SK-N-SH treated with all-trans-retinoic acid at 6 μM for 48 hours (cell line): ENCODE measurements around the gene TXK.

ENCODE experiments used
- ATAC-seq: fragments of 200-7000 bp; cut with Tn5 transposase; 3 replicates; pipeline ENCODE4 v1.9.1; 2020; ENCODE audit warnings: mild to moderate bottlenecking, moderate library complexity
- ARNTL ChIP-seq: fragments of 450-650 bp; formaldehyde crosslinking; IDR thresholded peaks from 2 replicates; pipeline ENCODE4 v1.5.0; 2020; ENCODE audit warnings: low read depth, mild to moderate bottlenecking, moderate library complexity, borderline replicate concordance
- BACH2 ChIP-seq: fragments of 250-450 bp; sonication (Bioruptor Pico); IDR thresholded peaks from 2 replicates; pipeline ENCODE4 v1.9.0; 2021; ENCODE audit warnings: mild to moderate bottlenecking, borderline replicate concordance
- CSRNP3 ChIP-seq: fragments of 250-450 bp; sonication (Bioruptor Pico); IDR thresholded peaks from 2 replicates; pipeline ENCODE4 v1.5.1; 2021; ENCODE audit warnings: mild to moderate bottlenecking, moderate library complexity
- ESRRG ChIP-seq: fragments of 250-450 bp; sonication (Bioruptor Pico); IDR thresholded peaks from 2 replicates; pipeline ENCODE4 v1.6.1; 2021; ENCODE audit warnings: mild to moderate bottlenecking
- GLIS3 ChIP-seq: fragments of 250-450 bp; sonication (Bioruptor Pico); IDR thresholded peaks from 2 replicates; pipeline ENCODE4 v1.5.0; 2020; ENCODE audit warnings: mild to moderate bottlenecking, moderate library complexity
- ISL1 ChIP-seq: fragments of 250-450 bp; sonication (Bioruptor Pico); IDR thresholded peaks from 2 replicates; pipeline ENCODE4 v2.1.2; 2022; ENCODE audit warnings: mild to moderate bottlenecking, moderate library complexity
- PPARA ChIP-seq: fragments of 250-450 bp; sonication (Bioruptor Pico); IDR thresholded peaks from 2 replicates; pipeline ENCODE4 v1.5.0; 2020; ENCODE audit warnings: mild to moderate bottlenecking, borderline replicate concordance
- RARB ChIP-seq: fragments of 250-450 bp; sonication (Bioruptor Pico); IDR thresholded peaks from 2 replicates; pipeline ENCODE4 v1.8.0; 2021; ENCODE audit warnings: mild to moderate bottlenecking, moderate library complexity
- SNAI2 ChIP-seq: fragments of 250-450 bp; sonication (Bioruptor Pico); IDR thresholded peaks from 2 replicates; pipeline ENCODE4 v1.5.0; 2020; ENCODE audit warnings: mild to moderate bottlenecking, moderate library complexity
- TCF4 ChIP-seq: fragments of 250-450 bp; sonication (Bioruptor Pico); IDR thresholded peaks from 2 replicates; pipeline ENCODE4 v1.8.0; 2021; ENCODE audit warnings: mild to moderate bottlenecking, moderate library complexity, borderline replicate concordance
- ZC3H10 ChIP-seq: fragments of 250-450 bp; sonication (Bioruptor Pico); IDR thresholded peaks from 2 replicates; pipeline ENCODE4 v1.5.1; 2021; ENCODE audit warnings: mild to moderate bottlenecking, moderate library complexity
- ZFP3 ChIP-seq: fragments of 250-450 bp; sonication (Bioruptor Pico); IDR thresholded peaks from 2 replicates; pipeline ENCODE4 v1.5.0; 2020; ENCODE audit warnings: mild to moderate bottlenecking, moderate library complexity
- ZFP30 ChIP-seq: fragments of 450-650 bp; formaldehyde crosslinking; IDR thresholded peaks from 2 replicates; pipeline ENCODE4 v1.5.0; 2022; ENCODE audit warnings: mild to moderate bottlenecking, moderate library complexity
- ZNF70 ChIP-seq: fragments of 450-650 bp; formaldehyde crosslinking; IDR thresholded peaks from 2 replicates; pipeline ENCODE4 v1.5.0; 2020; ENCODE audit warnings: mild to moderate bottlenecking, moderate library complexity
- ZNF8 ChIP-seq: fragments of 450-650 bp; formaldehyde crosslinking; IDR thresholded peaks from 2 replicates; pipeline ENCODE4 v1.5.0; 2020; ENCODE audit warnings: mild to moderate bottlenecking, moderate library complexity
- TF ChIP-seq, protein P1 (sequence below): fragments of 250-450 bp; sonication (Bioruptor Pico); IDR thresholded peaks from 2 replicates; pipeline ENCODE4 v1.5.0; 2020; ENCODE audit warnings: mild to moderate bottlenecking, moderate library complexity
- TF ChIP-seq, protein P2 (sequence below): fragments of 250-450 bp; sonication (Bioruptor Pico); IDR thresholded peaks from 2 replicates; pipeline ENCODE4 v1.8.0; 2021; ENCODE audit warnings: low read depth, mild to moderate bottlenecking, moderate library complexity, borderline replicate concordance

The TXK gene

GRCh38 chr4:48051078-48051477 is 83.0 kb downstream of the TXK start:
- TF ChIP-seq ZNF8, result no peak
- no peak for TF ChIP-seq ZNF70 (CRISPR knock-in tag)
- TF ChIP-seq, protein P1, sequence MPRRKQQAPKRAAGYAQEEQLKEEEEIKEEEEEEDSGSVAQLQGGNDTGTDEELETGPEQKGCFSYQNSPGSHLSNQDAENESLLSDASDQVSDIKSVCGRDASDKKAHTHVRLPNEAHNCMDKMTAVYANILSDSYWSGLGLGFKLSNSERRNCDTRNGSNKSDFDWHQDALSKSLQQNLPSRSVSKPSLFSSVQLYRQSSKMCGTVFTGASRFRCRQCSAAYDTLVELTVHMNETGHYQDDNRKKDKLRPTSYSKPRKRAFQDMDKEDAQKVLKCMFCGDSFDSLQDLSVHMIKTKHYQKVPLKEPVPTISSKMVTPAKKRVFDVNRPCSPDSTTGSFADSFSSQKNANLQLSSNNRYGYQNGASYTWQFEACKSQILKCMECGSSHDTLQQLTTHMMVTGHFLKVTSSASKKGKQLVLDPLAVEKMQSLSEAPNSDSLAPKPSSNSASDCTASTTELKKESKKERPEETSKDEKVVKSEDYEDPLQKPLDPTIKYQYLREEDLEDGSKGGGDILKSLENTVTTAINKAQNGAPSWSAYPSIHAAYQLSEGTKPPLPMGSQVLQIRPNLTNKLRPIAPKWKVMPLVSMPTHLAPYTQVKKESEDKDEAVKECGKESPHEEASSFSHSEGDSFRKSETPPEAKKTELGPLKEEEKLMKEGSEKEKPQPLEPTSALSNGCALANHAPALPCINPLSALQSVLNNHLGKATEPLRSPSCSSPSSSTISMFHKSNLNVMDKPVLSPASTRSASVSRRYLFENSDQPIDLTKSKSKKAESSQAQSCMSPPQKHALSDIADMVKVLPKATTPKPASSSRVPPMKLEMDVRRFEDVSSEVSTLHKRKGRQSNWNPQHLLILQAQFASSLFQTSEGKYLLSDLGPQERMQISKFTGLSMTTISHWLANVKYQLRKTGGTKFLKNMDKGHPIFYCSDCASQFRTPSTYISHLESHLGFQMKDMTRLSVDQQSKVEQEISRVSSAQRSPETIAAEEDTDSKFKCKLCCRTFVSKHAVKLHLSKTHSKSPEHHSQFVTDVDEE, result no peak
- no peak for TF ChIP-seq RARB (CRISPR knock-in tag)
- no peak for TF ChIP-seq ISL1
- no peak for ATAC-seq

DNA sequence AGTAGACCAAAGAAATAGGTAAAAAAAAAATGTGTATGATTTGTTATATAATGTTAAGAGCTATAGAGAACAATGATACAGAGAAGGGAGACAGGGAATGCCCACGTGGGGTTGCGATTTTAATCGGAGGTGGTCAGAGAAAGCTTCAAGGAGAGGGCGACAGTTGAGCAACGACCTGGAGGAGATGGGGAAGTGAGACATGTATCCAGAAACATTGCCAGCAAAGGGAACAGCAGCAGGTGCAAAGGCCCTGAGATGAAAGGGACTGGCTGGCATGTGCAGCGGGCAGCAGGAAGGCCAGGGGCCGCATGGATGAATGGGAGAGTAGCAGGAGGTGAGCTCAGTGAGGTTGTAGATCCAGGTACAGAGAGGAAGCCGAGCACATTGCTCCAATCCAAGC is 84.6 kb downstream of the TXK start:
- TF ChIP-seq ISL1 (no peak), ZFP30 (CRISPR knock-in tag) (no peak), ZNF8 (no peak), CSRNP3 (CRISPR knock-in tag) (no peak), SNAI2 (CRISPR knock-in tag) (no peak), ESRRG (no peak), BACH2 (no peak), PPARA (CRISPR knock-in tag) (no peak), ARNTL (CRISPR knock-in tag) (no peak), RARB (CRISPR knock-in tag) (no peak), ZFP3 (CRISPR knock-in tag) (no peak), ZNF70 (CRISPR knock-in tag) (no peak)
- TF ChIP-seq, protein P1, result no peak
- TF ChIP-seq, protein P2, sequence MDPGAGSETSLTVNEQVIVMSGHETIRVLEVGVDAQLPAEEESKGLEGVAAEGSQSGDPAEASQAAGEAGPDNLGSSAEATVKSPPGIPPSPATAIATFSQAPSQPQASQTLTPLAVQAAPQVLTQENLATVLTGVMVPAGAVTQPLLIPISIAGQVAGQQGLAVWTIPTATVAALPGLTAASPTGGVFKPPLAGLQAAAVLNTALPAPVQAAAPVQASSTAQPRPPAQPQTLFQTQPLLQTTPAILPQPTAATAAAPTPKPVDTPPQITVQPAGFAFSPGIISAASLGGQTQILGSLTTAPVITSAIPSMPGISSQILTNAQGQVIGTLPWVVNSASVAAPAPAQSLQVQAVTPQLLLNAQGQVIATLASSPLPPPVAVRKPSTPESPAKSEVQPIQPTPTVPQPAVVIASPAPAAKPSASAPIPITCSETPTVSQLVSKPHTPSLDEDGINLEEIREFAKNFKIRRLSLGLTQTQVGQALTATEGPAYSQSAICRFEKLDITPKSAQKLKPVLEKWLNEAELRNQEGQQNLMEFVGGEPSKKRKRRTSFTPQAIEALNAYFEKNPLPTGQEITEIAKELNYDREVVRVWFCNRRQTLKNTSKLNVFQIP, result no peak
- ATAC-seq, result no peak

GRCh38 chr4:48047896-48048295 is 86.2 kb downstream of the TXK start:
- TF ChIP-seq RARB (CRISPR knock-in tag) (no peak), ESRRG (no peak), ZNF70 (CRISPR knock-in tag) (no peak), GLIS3 (CRISPR knock-in tag) (no peak), ARNTL (CRISPR knock-in tag) (no peak), CSRNP3 (CRISPR knock-in tag) (no peak), PPARA (CRISPR knock-in tag) (no peak), ISL1 (no peak), ZC3H10 (CRISPR knock-in tag) (no peak)
- ATAC-seq, result no peak

- TF ChIP-seq SNAI2 (CRISPR knock-in tag) (no peak), TCF4 (CRISPR knock-in tag) (no peak)
- TF ChIP-seq, all 23 proteins: peak for 0
- 0 out of 3 replicates have a peak, but pooled peaks have one; percentile 19 for ATAC-seq
Observed at GRCh38 chr4:48047421-48047844, 86.6 kb downstream of the TXK start.
